Measurements from ENCODE around the gene CLBA1. TPM values are rescaled to one million over a fixed set of nuclear protein-coding genes. Genes with fewer than 3 reads are reported as not detected.
"Not testable (repeated sequence)": the region's sequence is repeated elsewhere in the genome, so short reads cannot be mapped to it uniquely, and the experiment has no call there.

The CLBA1 gene
- total RNA-seq, 1 donor from 2014 or later = 4.7 TPM

DNA sequence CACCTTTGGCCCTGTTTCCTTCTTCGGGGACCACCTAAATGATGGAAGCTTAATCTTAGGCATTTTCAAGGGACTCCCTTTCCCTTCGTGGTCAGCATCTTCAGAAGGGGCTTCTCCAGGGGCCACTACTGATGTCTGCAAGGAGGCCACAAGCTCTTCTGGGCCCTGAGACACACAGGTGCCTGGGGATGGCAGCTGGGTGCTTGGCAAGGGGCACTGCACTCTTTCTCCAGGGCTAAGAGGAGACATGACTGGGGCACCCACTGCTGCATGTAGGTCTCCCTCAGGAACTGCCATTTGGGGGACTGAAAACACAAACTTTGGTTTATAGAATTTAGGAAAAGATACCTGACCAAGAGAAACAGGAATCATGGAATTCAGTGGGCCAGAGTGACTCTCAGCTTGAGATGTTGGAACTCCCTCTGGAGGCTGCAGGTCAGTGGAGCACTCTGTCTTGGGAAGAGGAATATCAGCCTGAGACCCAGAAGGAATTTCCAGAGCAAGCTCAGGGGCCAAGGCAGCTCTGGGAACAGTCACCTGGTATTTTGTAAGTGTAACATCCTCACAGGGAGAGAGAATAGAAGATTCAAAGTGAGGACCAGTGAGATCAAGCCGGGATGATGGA, 45.0 kb upstream of the CLBA1 start:
- Histone ChIP-seq H3K9me3 (no peaks in the 10 kb centered on the region), H3K27ac (no peak overlapping the region), H3K4me1 (no peaks in the 10 kb centered on the region), H3K36me3 (peaks cover 0 to 57% of the 10 kb centered on the region in 2 donors), H3K27me3 (no peaks in the 10 kb centered on the region), H3K4me3 (no peak overlapping the region)
- intact Hi-C loops (cut with DNase I) = no loop called here
- no peak for DNase-seq (ENCODE audit: extremely low spot score in 2 of 2)
- TF ChIP-seq POLR2AphosphoS5 (IDR thresholded peaks at IDR 0.05; ENCODE audit: insufficient read depth in 1 of 2, low read depth in 1 of 2) = no peak
- no peak for TF ChIP-seq POLR2A (IDR thresholded peaks at IDR 0.05)
- TF ChIP-seq, protein P1, sequence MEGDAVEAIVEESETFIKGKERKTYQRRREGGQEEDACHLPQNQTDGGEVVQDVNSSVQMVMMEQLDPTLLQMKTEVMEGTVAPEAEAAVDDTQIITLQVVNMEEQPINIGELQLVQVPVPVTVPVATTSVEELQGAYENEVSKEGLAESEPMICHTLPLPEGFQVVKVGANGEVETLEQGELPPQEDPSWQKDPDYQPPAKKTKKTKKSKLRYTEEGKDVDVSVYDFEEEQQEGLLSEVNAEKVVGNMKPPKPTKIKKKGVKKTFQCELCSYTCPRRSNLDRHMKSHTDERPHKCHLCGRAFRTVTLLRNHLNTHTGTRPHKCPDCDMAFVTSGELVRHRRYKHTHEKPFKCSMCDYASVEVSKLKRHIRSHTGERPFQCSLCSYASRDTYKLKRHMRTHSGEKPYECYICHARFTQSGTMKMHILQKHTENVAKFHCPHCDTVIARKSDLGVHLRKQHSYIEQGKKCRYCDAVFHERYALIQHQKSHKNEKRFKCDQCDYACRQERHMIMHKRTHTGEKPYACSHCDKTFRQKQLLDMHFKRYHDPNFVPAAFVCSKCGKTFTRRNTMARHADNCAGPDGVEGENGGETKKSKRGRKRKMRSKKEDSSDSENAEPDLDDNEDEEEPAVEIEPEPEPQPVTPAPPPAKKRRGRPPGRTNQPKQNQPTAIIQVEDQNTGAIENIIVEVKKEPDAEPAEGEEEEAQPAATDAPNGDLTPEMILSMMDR (IDR thresholded peaks at IDR 0.05) = no peak

DNA sequence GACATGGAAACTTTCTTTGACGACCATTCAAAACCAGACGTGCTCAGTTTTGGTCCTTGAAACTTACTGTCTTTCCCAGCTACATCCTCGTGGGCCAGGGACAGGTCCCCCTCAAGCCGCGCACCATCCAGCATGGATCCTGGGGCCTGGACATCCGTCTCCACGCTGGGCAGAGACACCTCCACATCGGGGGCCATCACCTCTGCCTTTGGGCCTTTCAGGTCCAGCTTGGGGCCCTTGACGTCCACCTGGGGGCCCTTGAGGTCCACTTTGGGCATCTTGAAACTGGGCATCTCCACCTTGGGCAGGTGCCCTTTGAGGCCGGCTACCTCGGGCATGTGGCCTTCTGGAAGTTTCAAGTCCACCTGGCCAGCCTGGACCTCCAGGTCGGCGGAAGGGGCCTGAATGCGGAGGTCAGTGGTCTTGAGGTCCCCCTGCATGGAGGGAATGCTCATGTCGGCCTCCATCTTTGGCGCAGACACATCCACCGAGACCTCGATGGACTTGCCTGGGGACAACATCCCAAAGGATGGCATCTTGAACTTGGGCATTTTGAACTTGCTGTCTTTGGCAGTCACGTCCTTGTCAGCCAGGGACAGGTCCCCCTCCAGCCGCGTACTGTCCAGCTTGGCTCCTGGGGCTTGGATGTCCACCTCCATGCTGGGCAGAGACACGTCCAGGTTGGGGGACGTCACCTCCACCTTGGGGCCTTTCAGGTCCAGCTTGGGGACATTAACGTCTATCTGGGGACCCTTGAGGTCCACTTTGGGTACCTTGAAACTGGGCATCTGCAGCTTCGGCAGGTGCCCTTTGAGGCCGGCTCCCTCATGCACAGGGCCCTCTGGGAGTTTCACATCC, 43.9 kb upstream of the CLBA1 start:
- Histone ChIP-seq H3K36me3 (peaks cover 0 to 62% of the 10 kb centered on the region in 2 donors), H3K27ac (no peak overlapping the region), H3K9me3 (no peaks in the 10 kb centered on the region), H3K4me3 (no peak overlapping the region), H3K4me1 (no peaks in the 10 kb centered on the region), H3K27me3 (no peaks in the 10 kb centered on the region)
- TF ChIP-seq POLR2A (IDR thresholded peaks at IDR 0.05) (no peak), POLR2AphosphoS5 (IDR thresholded peaks at IDR 0.05; ENCODE audit: insufficient read depth in 1 of 2, low read depth in 1 of 2) (no peak)
- TF ChIP-seq, protein P1 (IDR thresholded peaks at IDR 0.05) = no peak
- no peak for DNase-seq (ENCODE audit: extremely low spot score in 2 of 2)
- intact Hi-C loops (cut with DNase I) = no loop called here

DNA sequence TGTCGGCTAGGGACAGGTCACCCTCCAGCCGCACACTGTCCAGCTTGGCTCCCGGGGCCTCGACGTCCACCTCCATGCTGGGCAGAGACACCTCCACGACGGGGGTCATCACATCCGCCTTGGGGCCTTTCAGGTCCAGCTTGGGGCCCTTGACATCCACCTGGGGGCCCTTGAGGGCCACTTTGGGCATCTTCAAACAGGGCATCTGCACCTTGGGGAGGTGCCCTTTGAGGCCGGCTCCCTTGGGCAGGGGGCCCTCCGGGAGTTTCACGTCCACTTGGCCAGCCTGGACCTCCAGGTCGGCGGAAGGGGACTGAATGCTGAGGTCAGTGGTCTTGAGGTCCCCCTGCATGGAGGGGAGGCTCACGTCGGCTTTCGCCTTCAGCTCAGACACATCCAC, 43.0 kb upstream of the CLBA1 start:
- Histone ChIP-seq H3K4me1 (no peaks in the 10 kb centered on the region), H3K27me3 (no peaks in the 10 kb centered on the region), H3K4me3 (no peak overlapping the region), H3K9me3 (no peaks in the 10 kb centered on the region), H3K36me3 (peaks cover 0 to 69% of the 10 kb centered on the region in 2 donors), H3K27ac (no peak overlapping the region)
- intact Hi-C loops (cut with DNase I) = no loop called here
- DNase-seq (ENCODE audit: extremely low spot score in 2 of 2) = no peak
- TF ChIP-seq, protein P1 (IDR thresholded peaks at IDR 0.05) = no peak
- no peak for TF ChIP-seq POLR2AphosphoS5 (IDR thresholded peaks at IDR 0.05; ENCODE audit: insufficient read depth in 1 of 2, low read depth in 1 of 2)
- no peak for TF ChIP-seq POLR2A (IDR thresholded peaks at IDR 0.05)

DNA sequence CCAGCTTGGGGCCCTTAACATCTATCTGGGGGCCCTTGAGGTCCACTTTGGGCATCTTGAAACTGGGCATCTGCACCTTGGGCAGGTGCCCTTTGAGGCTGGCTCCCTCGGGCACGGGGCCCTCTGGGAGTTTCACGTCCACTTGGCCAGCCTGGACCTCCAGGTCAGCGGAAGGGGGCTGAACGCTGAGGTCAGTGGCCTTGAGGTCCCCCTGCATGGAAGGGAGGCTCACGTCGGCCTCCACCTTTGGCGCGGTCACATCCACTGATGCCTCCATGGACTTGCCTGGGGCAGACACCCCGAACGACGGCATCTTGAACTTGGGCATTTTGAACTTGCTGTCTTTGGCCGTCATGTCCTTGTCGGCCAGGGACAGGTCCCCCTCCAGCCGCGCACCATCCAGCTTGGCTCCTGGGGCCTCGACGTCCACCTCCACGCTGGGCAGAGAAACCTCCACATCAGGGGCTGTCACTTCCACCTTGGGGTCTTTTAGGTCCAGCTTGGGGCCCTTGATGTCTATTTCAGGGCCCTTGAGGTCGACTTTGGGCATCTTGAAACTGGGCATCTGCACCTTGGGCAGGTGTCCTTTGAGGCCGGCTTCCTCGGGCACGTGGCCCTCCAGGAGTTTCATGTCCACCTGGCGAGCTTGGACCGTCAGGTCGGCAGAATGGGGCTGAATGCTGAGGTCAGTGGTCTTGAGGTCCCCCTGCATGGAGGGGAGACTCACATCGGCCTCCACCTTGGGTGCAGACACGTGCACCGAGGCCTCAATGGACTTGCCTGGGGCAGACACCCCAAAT, 42.2 kb upstream of the CLBA1 start:
- H3K27ac ChIP-seq; H3K4me1 ChIP-seq; intact Hi-C loops (cut with DNase I); H3K4me3 ChIP-seq; DNase-seq (ENCODE audit: extremely low spot score in 2 of 2); H3K9me3 ChIP-seq; H3K27me3 ChIP-seq: not testable (repeated sequence)
- H3K36me3 ChIP-seq = peaks cover 0 to 72% of the 10 kb centered on the region in 2 donors

DNA sequence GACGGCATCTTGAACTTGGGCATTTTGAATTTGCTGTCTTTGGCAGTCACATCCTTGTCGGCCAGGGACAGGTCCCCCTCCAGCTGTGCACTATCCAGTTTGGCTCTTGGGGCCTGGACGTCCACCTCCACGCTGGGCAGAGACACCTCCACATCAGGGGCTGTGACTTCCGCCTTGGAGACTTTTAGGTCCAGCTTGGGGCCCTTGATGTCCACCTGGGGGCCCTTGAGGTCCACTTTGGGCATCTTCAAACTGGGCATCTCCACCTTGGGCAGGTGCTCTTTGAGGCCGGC, 41.6 kb upstream of the CLBA1 start:
- H3K9me3 ChIP-seq; H3K4me1 ChIP-seq; H3K4me3 ChIP-seq; H3K27ac ChIP-seq; intact Hi-C loops (cut with DNase I); H3K27me3 ChIP-seq; DNase-seq (ENCODE audit: extremely low spot score in 2 of 2): not testable (repeated sequence)
- peaks cover 0 to 69% of the 10 kb centered on the region in 2 donors for H3K36me3 ChIP-seq

DNA sequence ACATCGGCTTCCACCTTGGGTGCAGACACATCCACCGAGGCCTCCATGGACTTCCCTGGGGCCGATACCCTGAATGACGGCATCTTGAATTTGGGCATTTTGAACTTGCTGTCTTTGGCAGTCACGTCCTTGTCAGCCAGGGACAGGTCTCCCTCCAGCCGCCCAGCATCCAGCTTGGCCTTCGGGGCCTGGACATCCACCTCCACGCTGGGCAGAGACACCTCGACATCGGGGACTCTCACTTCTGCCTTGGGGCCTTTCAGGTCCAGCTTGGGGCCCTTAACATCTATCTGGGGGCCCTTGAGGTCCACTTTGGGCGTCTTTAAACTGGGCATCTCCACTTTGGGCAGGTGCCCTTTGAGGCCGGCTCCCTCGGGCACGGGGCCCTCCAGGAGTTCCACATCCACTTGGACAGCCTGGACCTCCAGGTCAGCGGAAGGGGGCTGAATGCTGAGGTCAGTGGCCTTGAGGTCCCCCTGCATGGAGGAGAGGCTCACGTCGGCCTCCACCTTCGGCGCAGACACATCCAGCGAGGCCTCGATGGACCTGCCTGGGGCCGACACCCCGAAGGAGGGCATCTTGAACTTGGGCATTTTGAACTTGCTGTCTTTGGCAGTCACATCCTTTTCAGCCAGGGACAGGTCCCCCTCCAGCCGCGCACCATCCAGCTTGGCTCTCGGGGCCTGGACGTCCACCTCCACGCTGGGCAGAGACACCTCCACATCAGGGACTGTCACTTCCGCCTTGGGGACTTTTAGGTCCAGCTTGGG, 41.0 kb upstream of the CLBA1 start:
- H3K4me3 ChIP-seq; DNase-seq (ENCODE audit: extremely low spot score in 2 of 2); H3K4me1 ChIP-seq; H3K9me3 ChIP-seq; intact Hi-C loops (cut with DNase I); H3K27me3 ChIP-seq; H3K27ac ChIP-seq: not testable (repeated sequence)
- peaks cover 0 to 64% of the 10 kb centered on the region in 2 donors for H3K36me3 ChIP-seq

DNA sequence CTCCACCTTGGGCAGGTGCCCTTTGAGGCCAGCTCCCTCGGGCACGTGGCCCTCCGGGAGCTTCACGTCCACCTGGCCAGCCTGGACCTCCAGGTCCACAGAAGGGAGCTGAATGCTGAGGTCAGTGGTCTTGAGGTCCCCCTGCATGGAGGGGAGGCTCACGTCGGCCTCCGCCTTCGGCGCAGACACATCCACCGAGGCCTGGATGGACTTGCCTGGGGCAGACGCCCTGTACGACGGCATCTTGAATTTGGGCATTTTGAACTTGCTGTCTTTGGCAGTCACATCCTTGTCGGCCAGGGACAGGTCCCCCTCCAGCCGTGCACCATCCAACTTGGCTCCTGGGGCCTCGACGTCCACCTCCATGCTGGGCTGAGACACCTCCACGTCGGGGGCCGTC, 40.3 kb upstream of the CLBA1 start:
- H3K36me3 ChIP-seq = peaks cover 0 to 57% of the 10 kb centered on the region in 2 donors
- H3K4me3 ChIP-seq; H3K9me3 ChIP-seq; DNase-seq (ENCODE audit: extremely low spot score in 2 of 2); H3K27ac ChIP-seq; H3K27me3 ChIP-seq; intact Hi-C loops (cut with DNase I); H3K4me1 ChIP-seq: not testable (repeated sequence)

DNA sequence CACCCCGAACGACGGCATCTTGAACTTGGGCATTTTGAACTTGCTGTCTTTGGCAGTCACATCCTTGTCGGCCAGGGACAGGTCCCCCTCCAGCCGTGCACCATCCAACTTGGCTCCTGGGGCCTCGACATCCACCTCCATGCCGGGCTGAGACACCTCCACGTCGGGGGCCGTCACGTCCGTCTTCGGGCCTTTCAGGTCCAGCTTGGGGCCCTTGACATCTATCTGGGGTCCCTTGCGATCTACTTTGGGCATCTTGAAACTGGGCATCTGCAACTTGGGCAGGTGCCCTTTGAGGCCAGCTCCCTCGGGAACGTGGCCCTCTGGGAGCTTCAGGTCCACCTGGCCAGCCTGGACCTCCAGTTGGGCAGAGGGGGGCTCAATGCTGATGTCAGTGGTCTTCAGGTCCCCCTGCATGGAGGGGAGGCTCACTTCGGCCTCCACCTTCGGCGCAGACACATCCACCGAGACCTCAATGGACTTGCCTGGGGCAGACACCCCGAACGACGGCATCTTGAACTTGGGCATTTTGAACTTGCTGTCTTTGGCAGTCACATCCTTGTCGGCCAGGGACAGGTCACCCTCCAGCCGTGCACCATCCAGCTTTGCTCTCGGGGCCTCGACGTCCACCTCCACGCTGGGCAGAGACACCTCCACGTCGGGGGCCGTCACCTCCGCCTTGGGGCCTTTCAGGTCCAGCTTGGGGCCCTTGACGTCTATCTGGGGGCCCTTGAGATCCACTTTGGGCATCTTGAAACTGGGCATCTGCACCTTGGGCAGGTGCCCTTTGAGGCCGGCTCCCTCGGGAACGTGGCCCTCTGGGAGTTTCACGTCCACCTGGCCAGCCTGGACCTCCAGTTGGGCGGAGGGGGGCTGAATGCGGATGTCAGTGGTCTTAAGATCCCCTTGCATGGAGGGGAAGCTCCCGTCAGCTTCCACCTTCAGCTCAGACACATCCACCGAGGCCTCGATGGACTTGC, 39.3 kb upstream of the CLBA1 start:
- H3K4me3 ChIP-seq; H3K27me3 ChIP-seq; DNase-seq (ENCODE audit: extremely low spot score in 2 of 2); H3K9me3 ChIP-seq; H3K4me1 ChIP-seq; intact Hi-C loops (cut with DNase I); H3K27ac ChIP-seq: not testable (repeated sequence)
- H3K36me3 ChIP-seq = peaks cover 0 to 47% of the 10 kb centered on the region in 2 donors

Measured in vagina (tissue), 2 donors.